Tibial nerve (tissue), 3 donors: ENCODE results near the gene TENM3.

Experiments
- EP300 ChIP-seq, 2 donors: sonication (generic); formaldehyde crosslinking; IDR thresholded peaks; one replicate each; pipeline ENCODE4 v1.6.1; 2017; ENCODE audit warnings: antibody characterized with exemption in 2 of 2, mild to moderate bottlenecking in 1 of 2
- POLR2A ChIP-seq, 2 donors: fragments of 450-650 bp; IDR thresholded peaks; one replicate each; pipeline ENCODE4 v1.6.1; 2017; ENCODE audit warnings: antibody characterized with exemption in 2 of 2, mild to moderate bottlenecking in 2 of 2, moderate library complexity in 2 of 2

GRCh38 chr4:182425302-182425701, 182.1 kb downstream of the TENM3 start:
- TF ChIP-seq POLR2A (IDR thresholded peaks at IDR 0.05) (no peak), EP300 (IDR thresholded peaks at IDR 0.05) (no peak)
